HCT116 (cell line): Measurements from ENCODE around the gene MBNL2. TPM values are rescaled to one million over a fixed set of nuclear protein-coding genes. Genes with fewer than 3 reads are reported as not detected.

ENCODE experiments used
- ATAC-seq: fragments of 200-7000 bp; cut with Tn5 transposase; 2 replicates; pipeline ENCODE4 v1.9.1; 2020; ENCODE audit warnings: mild to moderate bottlenecking, moderate library complexity
- BruUV-seq: library from RNA; stranded (reverse); fragments of 400-500 nt; replicated peaks from 2 replicates; lab custom pipeline; 2021; lab: Mats Ljungman, UMichigan
- CTCF ChIA-PET: fragments of 300-600 bp; sonication (Branson Sonifier 250); formaldehyde crosslinking; loops from one replicate; lab custom pipeline; 2021; ENCODE audit warnings: antibody characterized with exemption; lab: Charles Lee
- POLR2A ChIA-PET: fragments of 300-600, 350-600 bp; sonication (Branson Sonifier 250); formaldehyde crosslinking; loops from one replicate; lab custom pipeline; 2021; ENCODE audit warnings: antibody characterized with exemption; lab: Charles Lee
- RAD21 ChIA-PET, 2 experiments: fragments of 300-600 bp; sonication (Branson Sonifier 250); formaldehyde crosslinking; loops; one replicate each; lab custom pipeline; 2023; ENCODE audit warnings: low total read pairs in 2 of 2; ENCODE audit not compliant: uncharacterized antibody in 2 of 2, unreplicated experiment in 2 of 2, low non-redundant PET in 1 of 2; lab: Charles Lee
- DNase-seq: peaks from one replicate; pipeline ENCODE4 v3.0.0-alpha.2; 2010; ENCODE audit warnings: low read depth, low spot score
- H2AFZ ChIP-seq: fragments of 200-600 bp; shearing (Covaris generic), sonication (generic); 2 replicates; pipeline ENCODE4 v1.6.1; 2017; ENCODE audit warnings: low read depth, mixed run types, mixed read lengths, antibody characterized with exemption, low read length; ENCODE audit not compliant: poor library complexity, severe bottlenecking
- H3K27ac ChIP-seq: 2 replicates; pipeline ENCODE4 v1.5.1; 2012; ENCODE audit warnings: low read depth, low read length
- H3K27me3 ChIP-seq: fragments of 200-600 bp; sonication (generic); 2 replicates; pipeline ENCODE4 v1.6.1; 2016; ENCODE audit warnings: mixed run types, low read length, mixed read lengths; ENCODE audit not compliant: insufficient read depth
- H3K36me3 ChIP-seq, 2 experiments: fragments of 200-500 bp in 1 of 2; fragments of 200-600 bp in 1 of 2; sonication (Bioruptor generic) in 1 of 2; sonication (generic) in 1 of 2; 2 replicates each; pipeline versions ENCODE4 v1.5.1 to v1.6.1; 2014 to 2016; ENCODE audit warnings: low read length in 2 of 2, inconsistent platforms in 1 of 2, mixed read lengths in 1 of 2, mixed run types in 1 of 2; ENCODE audit not compliant: insufficient read depth in 2 of 2, control insufficient read depth in 1 of 2
- H3K4me1 ChIP-seq, 2 experiments: fragments of 200-600 bp in 1 of 2; sonication (generic) in 1 of 2; 2 replicates each; pipeline versions ENCODE4 v1.5.1 to v1.6.1; 2012 to 2017; ENCODE audit warnings: low read length in 2 of 2, inconsistent platforms in 1 of 2, mild to moderate bottlenecking in 1 of 2, mixed read lengths in 1 of 2, mixed run types in 1 of 2, moderate library complexity in 1 of 2; ENCODE audit not compliant: insufficient read depth in 2 of 2, control insufficient read depth in 1 of 2
- H3K4me2 ChIP-seq: fragments of 200-600 bp; sonication (generic); 2 replicates; pipeline ENCODE4 v1.6.1; 2017; ENCODE audit warnings: mixed run types, low read length, mixed read lengths
- H3K4me3 ChIP-seq, 2 experiments: fragments of 200-600 bp in 1 of 2; sonication (generic) in 1 of 2; replicated peaks in 1 of 2; 2 replicates each; pipeline ENCODE4 v1.5.1; 2011 to 2016; ENCODE audit warnings: low read length in 2 of 2, control low read depth in 1 of 2, low read depth in 1 of 2, mild to moderate bottlenecking in 1 of 2, mixed read lengths in 1 of 2, mixed run types in 1 of 2
- H3K79me2 ChIP-seq: fragments of 200-600 bp; sonication (generic); 2 replicates; pipeline ENCODE4 v1.6.1; 2017; ENCODE audit warnings: mild to moderate bottlenecking, mixed run types, low read length, moderate library complexity, mixed read lengths; ENCODE audit not compliant: insufficient read depth
- H3K9ac ChIP-seq: fragments of 200-600 bp; sonication (generic); 2 replicates; pipeline ENCODE4 v1.6.1; 2016; ENCODE audit warnings: low read length, mixed read lengths
- H3K9me2 ChIP-seq: fragments of 200-600 bp; sonication (generic), shearing (Covaris generic); 2 replicates; pipeline ENCODE4 v1.6.1; 2017; ENCODE audit warnings: mixed run types, mild to moderate bottlenecking, moderate library complexity; ENCODE audit not compliant: insufficient read depth
- H3K9me3 ChIP-seq, 2 experiments: fragments of 200-500 bp in 1 of 2; fragments of 200-600 bp in 1 of 2; sonication (Bioruptor generic) in 1 of 2; sonication (generic) in 1 of 2; 2 replicates each; pipeline ENCODE4 v1.6.1; 2014 to 2017; ENCODE audit warnings: low read length in 2 of 2, mixed read lengths in 2 of 2, inconsistent platforms in 1 of 2, low read depth in 1 of 2, mild to moderate bottlenecking in 1 of 2, mixed run types in 1 of 2, moderate library complexity in 1 of 2; ENCODE audit not compliant: control insufficient read depth in 1 of 2, insufficient read depth in 1 of 2
- H4K20me1 ChIP-seq: fragments of 200-600 bp; sonication (generic), shearing (Covaris generic); 2 replicates; pipeline ENCODE4 v1.6.1; 2017; ENCODE audit warnings: mixed run types, mild to moderate bottlenecking, moderate library complexity; ENCODE audit not compliant: insufficient read depth
- ATF3 ChIP-seq: IDR thresholded peaks from 2 replicates; pipeline ENCODE4 v1.6.1; 2012
- CBX3 ChIP-seq: IDR thresholded peaks from 2 replicates; pipeline ENCODE4 v1.6.1; 2012; ENCODE audit warnings: low read depth
- CEBPB ChIP-seq: IDR thresholded peaks from 2 replicates; pipeline ENCODE4 v1.6.1; 2012; ENCODE audit warnings: low read depth
- CTCF ChIP-seq, 3 experiments: fragments of 200-600 bp in 1 of 3; sonication (generic) in 1 of 3; IDR thresholded peaks in 2 of 3; conservative IDR thresholded peaks in 1 of 3; 2 replicates each; pipeline ENCODE4 v1.5.1; 2012 to 2017; ENCODE audit warnings: low read depth in 2 of 3, low read length in 2 of 3, antibody characterized with exemption in 1 of 3, borderline replicate concordance in 1 of 3, control low read depth in 1 of 3, mild to moderate bottlenecking in 1 of 3, mixed read lengths in 1 of 3, mixed run types in 1 of 3, moderate library complexity in 1 of 3; ENCODE audit not compliant: insufficient read depth in 1 of 3
- EGR1 ChIP-seq: IDR thresholded peaks from 2 replicates; pipeline ENCODE4 v1.6.1; 2012; ENCODE audit warnings: low read depth
- EZH2 ChIP-seq: fragments of 200-600 bp; sonication (generic); IDR thresholded peaks from 2 replicates; pipeline ENCODE4 v1.6.1; 2017; ENCODE audit warnings: antibody characterized with exemption, mixed run types
- EZH2phosphoT487 ChIP-seq: fragments of 200-600 bp; IDR thresholded peaks from 2 replicates; pipeline ENCODE4 v1.6.1; 2018; ENCODE audit warnings: antibody characterized with exemption, borderline replicate concordance
- JUND ChIP-seq: IDR thresholded peaks from 2 replicates; pipeline ENCODE4 v1.6.1; 2012
- MAX ChIP-seq: IDR thresholded peaks from 2 replicates; pipeline ENCODE4 v1.6.1; 2012
- POLR2AphosphoS5 ChIP-seq: IDR thresholded peaks from 2 replicates; pipeline ENCODE4 v1.6.1; 2011; ENCODE audit warnings: mild to moderate bottlenecking, low read depth, low read length, moderate library complexity
- RAD21 ChIP-seq: IDR thresholded peaks from 2 replicates; pipeline ENCODE4 v1.6.1; 2012; ENCODE audit warnings: low read depth, mild to moderate bottlenecking
- SIN3A ChIP-seq: IDR thresholded peaks from 2 replicates; pipeline ENCODE4 v1.6.1; 2012; ENCODE audit warnings: low read depth
- SP1 ChIP-seq: IDR thresholded peaks from 2 replicates; pipeline ENCODE4 v1.6.1; 2012; ENCODE audit warnings: low read depth
- TCF7L2 ChIP-seq: IDR thresholded peaks from 2 replicates; pipeline ENCODE4 v1.7.0; 2011; ENCODE audit warnings: borderline replicate concordance, inconsistent platforms; ENCODE audit not compliant: insufficient read depth, insufficient read length; ENCODE audit errors: extremely low read depth
- ZBTB33 ChIP-seq: IDR thresholded peaks from 2 replicates; pipeline ENCODE4 v1.6.1; 2011; ENCODE audit warnings: mild to moderate bottlenecking, low read length, moderate library complexity; ENCODE audit not compliant: insufficient replicate concordance; ENCODE audit errors: extremely low read depth
- ZFX ChIP-seq: fragments of 450-650 bp; IDR thresholded peaks from 2 replicates; pipeline ENCODE4 v1.6.1; 2017
- intact Hi-C: fragments of 100-400 bp; cut with micrococcal nuclease; formaldehyde crosslinking; loops from 2 replicates; pipeline ENCODE4 v1.10.0; 2022
- total RNA-seq: library from RNA; stranded (reverse); gene quantifications from one replicate; pipeline ENCODE4 v1.2.1, GENCODE V29; 2021; ENCODE audit not compliant: unreplicated experiment

MBNL2 gene
- total RNA-seq, 1 experiment from 2014 or later = 73.9 TPM

GRCh38 chr13:97246596-97247158, 24.5 kb downstream of the MBNL2 start:
- Histone ChIP-seq H3K9ac (no peak overlapping the region), H3K9me2 (no peaks in the 10 kb centered on the region), H3K36me3 (no peaks in the 10 kb centered on the region), H4K20me1 (no peaks in the 10 kb centered on the region), H3K27ac (no peak overlapping the region; the same call in 1 of the 2 replicates), H3K4me3 (no peak overlapping the region), H3K4me1 (peaks cover 34 to 54% of the 10 kb centered on the region in 2 experiments; a peak in 3 of 4 replicates), H3K9me3 (no peaks in the 10 kb centered on the region), H3K4me2 (no peak overlapping the region), H3K79me2 (peaks cover 70% of the 10 kb centered on the region), H3K27me3 (no peaks in the 10 kb centered on the region), H2AFZ (no peak overlapping the region)
- intact Hi-C loops = no loop called here
- ChIA-PET CTCF (no interaction called here), POLR2A (no interaction called here), RAD21 (no interaction called here)
- no TSS peak for BruUV-seq
- DNase-seq (no peak), ATAC-seq (no peak)
- TF ChIP-seq CTCF (IDR thresholded peaks at IDR 0.05 in 2 of 3, conservative IDR thresholded peaks at IDR 0.05 in 1 of 3; ENCODE audit: borderline replicate concordance in 1 of 3, insufficient read depth in 1 of 3, low read depth in 2 of 3, low read length in 2 of 3) = no peak
- no peak for TF ChIP-seq POLR2AphosphoS5
- TF ChIP-seq MAX = no peak
- no peak for TF ChIP-seq CBX3
- TF ChIP-seq EZH2phosphoT487 = no peak
- no peak for TF ChIP-seq EGR1
- no peak for TF ChIP-seq CEBPB
- no peak for TF ChIP-seq SP1
- TF ChIP-seq RAD21 = no peak
- TF ChIP-seq TCF7L2 = no peak
- TF ChIP-seq EZH2 = no peak
- TF ChIP-seq JUND = no peak
- no peak for TF ChIP-seq ZBTB33
- TF ChIP-seq ZFX = no peak
- TF ChIP-seq ATF3 = no peak
- TF ChIP-seq SIN3A = no peak
- TF ChIP-seq, all 23 proteins: peak for 0
